ENCODE results near the gene CBFA2T2. TPM values are rescaled to one million over a fixed set of nuclear protein-coding genes. Genes with fewer than 3 reads are reported as not detected.
A peak's percentile ranks its signal among the peaks of the same experiment; 100 is the strongest.
"Not testable (repeated sequence)": the region's sequence is repeated elsewhere in the genome, so short reads cannot be mapped to it uniquely, and the experiment has no call there.

The CBFA2T2 gene
- total RNA-seq, 1 donor from 2014 or later = 9.1 TPM

DNA sequence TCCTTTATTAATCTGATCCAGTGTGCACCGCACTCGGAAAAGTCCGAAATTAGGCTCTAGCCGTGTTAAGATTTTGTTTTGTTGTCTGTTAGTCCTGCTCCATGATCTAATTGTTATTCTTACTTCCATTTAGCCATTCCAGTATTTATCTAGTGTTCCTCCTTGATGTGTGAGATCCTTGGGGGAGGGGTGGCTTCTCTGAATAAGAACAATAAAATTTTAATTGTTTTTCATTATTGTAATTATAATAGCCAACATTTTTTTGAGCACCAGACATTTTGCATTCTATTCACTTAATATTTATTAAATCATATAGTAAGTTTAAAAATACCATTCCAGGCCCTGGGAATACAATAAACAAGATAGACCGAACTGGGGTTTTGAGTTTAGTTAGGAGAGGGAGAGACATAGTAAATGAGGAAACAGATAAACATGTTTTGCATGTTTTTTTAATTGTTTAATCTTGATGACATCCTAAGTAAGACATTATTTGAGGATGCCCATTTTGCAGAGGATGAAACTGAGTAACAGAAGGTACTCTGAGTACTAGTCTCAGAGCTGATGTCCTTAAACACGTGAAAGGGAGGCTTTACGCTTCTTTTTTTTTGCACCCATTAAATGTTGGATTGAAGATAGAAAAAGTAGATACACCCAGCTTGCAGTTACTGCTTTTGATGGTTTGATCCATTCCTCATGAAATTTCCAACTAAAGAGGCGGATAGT is 1.2 kb downstream of the CBFA2T2 start:
- no peak for ATAC-seq (ENCODE audit: poor library complexity)
- no peak for DNase-seq
- intact Hi-C loops (cut with DNase I) = no loop called here

DNA sequence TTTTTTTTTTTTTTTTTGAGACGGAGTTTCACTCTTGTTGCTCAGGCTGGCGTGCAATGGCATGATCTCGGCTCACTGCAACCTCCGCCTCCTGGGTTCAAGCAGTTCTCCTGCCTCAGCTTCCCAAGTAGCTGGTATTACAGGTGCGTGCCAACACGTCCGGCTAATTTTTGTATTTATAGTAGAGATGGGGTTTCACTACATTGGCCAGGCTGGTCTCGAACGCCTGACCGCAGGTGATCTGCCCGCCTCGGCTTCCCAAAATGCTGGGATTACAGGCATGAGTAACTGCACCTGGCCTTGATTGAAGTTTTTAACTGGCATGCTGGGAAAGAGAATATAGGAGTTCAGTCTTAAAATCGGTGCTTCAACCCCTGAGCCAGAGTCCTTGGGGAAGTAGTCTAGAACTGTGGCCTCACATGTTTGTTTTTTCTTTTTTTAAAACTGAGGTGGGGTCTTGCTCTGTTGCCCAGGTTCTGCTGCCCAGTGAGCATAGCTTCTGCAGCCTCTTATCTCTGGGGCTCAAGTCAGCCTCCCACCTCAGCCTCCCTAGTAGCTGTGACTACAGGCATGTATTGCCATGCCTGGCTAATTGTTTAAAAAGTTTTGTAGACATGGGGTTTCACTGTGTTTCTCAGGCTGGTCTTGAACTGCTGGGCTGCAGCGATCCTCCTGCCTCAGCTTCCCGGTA is 3.3 kb downstream of the CBFA2T2 start:
- no peak for ATAC-seq (ENCODE audit: poor library complexity)
- no peak for DNase-seq
- intact Hi-C loops (cut with DNase I) = no loop called here

DNA sequence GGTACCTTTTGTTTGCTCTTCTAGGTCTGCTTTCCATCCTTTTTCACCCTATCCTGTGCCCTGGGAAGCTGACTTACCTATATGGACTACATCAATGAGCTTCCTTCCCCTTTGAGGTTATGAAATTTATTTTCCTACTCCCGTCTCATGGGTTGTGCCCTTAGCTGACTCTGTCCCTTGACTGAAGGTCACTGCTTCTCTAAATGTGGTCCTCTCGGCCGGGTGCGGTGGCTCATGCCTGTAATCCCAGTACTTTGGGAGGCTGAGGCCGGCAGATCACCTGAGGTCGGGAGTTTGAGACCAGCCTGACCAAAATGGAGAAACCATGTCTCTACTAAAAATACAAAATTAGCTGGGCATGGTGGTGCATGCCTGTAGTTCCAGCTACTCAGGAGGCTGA is 6.9 kb downstream of the CBFA2T2 start:
- ATAC-seq (ENCODE audit: poor library complexity); DNase-seq; intact Hi-C loops (cut with DNase I): not testable (repeated sequence)

DNA sequence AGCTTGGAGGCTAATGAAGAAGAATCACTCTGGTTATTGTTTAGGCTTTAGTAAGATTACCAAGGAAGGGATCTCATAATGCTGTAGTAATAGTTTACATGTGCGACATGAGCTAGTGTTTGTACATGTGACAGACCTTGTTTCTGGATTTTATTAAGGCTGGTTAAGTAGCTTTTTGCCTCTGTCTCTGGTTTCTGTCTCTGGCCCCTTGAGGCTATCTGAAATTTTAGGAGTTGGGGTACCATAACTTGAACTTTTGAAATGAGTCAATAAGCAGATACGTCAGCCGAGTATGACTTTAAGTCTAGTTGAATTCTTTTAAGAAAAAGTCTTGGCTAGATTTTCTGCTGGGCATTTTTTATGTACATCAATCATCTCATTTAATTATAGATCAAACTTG is 9.5 kb downstream of the CBFA2T2 start:
- intact Hi-C loops (cut with DNase I) = no loop called here
- ATAC-seq (ENCODE audit: poor library complexity) (no peak), DNase-seq (no peak)

DNA sequence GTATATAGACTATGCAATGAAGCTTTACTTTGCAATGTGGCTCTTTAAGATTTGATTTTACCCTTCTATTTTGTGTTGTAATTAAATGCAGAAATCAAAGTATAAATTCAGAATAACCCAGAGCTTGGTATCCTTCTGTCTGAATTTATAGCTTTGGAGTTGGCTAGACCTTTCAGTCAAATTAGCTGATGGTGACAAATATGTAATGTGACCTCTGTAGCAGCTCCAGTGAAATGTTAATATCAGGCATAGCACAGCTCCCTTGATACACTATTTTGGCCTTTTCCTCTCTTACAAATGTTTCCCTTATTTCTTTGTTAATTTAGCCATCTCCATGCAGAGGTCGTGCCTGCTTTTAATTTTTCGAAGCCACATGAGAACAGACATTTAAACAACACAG is 11.1 kb downstream of the CBFA2T2 start:
- ATAC-seq (ENCODE audit: poor library complexity) = peak; percentile 46
- intact Hi-C loops (cut with DNase I) = no loop called here
- no peak for DNase-seq

DNA sequence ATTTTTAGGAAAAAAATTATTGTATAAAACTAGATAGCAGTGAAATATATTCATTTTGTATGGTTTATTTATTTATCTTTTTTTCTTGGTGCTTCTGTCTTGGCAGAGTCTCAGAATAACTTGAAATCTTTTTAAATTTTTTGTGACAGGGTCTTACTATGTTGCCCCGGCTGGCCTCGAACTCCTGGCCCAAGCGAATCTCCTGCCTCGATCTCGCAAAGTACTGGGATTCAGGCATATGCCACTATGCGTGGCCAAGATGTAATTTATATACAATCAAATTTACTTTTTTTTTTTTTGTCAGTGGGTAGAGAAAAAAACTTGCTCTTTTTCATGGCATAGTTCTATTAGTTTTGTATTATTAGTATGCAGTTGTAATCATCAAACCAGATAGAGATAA is 13.7 kb downstream of the CBFA2T2 start:
- no peak for ATAC-seq (ENCODE audit: poor library complexity)
- DNase-seq = no peak
- intact Hi-C loops (cut with DNase I) = no loop called here

DNA sequence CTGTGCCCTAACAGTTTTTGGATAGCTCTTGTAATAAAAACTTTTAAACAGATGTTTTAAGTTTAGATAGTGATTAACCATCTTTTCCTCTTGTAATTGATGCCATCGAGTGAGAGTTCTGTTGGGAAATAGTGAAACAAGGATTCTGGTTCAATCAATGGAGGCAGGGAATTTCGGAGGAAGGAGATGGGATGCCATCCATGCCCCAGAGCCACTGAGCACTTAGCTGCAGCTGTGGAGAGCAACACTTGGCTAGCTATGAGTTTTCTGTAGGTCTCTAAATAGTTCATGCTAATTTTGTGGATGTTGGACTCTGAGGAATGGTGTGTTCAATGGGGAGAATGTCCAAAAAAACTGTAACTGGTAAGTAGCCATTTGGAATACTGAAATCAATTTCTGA is 16.7 kb downstream of the CBFA2T2 start:
- intact Hi-C loops (cut with DNase I) = no loop called here
- ATAC-seq (ENCODE audit: poor library complexity) (peak; percentile 36), DNase-seq (no peak)

DNA sequence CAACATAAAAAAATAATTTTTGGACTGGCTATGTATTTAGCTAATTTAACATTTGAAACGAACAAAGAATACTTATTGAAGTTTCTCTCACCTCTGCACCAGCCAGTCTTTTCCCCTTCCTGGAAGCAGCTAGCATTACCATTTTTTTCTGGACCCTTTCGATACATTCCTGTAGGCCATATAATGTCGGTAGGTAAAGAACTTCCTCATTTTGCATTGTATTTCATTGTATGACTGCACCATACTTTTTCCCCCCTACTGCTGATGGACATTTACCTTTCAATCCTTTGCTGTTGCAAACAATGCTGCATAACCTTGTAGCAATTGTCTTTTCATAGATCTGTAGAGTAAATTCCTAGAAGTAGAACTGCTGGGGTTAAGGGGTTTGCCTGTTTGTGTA is 17.6 kb downstream of the CBFA2T2 start:
- ATAC-seq (ENCODE audit: poor library complexity) (no peak), DNase-seq (no peak)
- intact Hi-C loops (cut with DNase I) = no loop called here

DNA sequence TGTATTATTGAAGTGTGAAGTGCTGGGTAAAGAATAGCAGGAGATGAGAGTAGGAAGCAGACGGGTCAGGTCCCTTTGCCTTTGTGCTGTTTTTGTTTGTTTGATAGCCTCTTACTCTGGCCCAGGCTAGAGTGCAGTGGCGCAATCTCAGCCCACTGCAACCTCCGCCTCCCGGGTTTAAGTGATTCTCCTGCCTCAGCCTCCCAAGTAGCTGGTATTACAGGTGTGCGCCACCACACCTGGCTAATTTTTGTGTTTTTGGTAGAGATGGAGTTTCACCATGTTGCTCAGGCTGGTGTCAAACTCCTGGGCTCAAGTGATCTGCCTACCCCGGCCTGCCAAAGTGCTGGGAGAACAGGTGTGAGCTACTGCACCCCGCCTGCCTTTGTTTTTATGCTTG is 18.1 kb downstream of the CBFA2T2 start:
- ATAC-seq (ENCODE audit: poor library complexity); intact Hi-C loops (cut with DNase I): not testable (repeated sequence)

DNA sequence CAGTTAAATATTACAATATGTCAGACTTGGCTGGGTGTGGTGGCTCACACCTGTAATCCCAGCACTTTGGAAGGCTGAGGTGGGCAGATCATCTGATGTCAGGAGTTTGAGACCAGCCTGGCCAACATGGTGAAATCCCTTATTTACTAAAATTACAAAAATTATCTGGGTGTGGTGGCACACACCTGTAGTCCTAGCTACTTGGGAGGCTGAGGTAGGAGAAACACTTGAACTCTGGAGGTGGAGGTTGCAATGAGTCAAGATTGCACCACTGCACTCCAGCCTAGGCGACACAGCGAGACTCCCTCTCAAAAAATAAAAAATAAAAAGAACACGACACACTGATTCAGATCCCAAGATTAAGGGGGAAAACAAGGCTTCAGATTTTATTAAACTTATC is 19.2 kb downstream of the CBFA2T2 start:
- DNase-seq; intact Hi-C loops (cut with DNase I); ATAC-seq (ENCODE audit: poor library complexity): not testable (repeated sequence)

More for the DNA sequence above, 18.1 kb downstream of the CBFA2T2 start:
- DNase-seq = not testable (repeated sequence)

DNA sequence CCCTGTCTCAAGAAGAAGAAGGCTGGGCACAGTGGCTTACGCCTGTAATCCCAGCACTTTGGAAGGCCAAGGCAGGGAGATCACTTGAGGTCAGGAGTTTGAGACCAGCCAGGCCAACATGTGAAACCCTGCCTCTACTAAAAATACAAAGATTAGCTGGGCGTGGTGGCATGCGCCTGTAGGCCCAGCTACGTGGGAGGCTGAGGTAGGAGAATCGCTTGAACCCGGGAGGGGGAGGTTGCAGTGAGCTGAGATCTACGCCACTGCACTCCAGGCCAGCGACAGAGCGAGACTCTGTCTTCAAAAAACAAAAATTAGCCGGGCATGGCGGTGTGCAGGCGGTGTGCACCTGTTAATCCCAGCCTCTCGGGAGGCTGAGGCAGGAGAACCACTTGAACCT is 22.0 kb downstream of the CBFA2T2 start:
- ATAC-seq (ENCODE audit: poor library complexity); intact Hi-C loops (cut with DNase I); DNase-seq: not testable (repeated sequence)

DNA sequence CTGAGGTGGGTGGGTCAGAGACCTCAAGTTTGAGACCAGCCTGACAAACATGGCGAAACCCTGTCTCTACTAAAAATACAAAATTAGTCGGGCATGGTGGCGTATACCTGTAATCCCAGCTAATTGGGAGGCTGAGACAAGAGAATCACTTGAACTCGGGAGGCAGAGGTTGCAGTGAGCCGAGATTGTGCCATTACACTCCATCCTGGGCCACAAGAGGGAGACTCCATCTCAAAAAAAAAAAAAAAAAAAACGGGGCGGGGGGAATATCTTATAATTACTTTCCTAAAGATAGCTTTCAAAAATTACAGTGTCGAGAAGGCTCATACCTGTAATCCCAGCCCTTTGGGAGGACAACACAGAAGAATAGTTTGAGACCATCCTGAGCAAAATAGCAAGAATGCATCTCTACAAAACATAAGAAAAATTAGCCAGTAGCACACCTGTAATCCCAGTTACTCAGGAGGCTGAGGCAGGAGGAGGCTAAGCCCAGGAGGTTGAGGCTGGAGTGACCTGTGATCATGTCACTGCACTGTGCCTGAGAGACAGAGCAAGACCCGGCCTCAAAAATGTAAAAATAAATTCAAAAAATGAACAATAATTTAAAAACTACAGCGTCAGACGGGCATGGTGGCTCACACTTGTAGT is 25.8 kb downstream of the CBFA2T2 start:
- ATAC-seq (ENCODE audit: poor library complexity) (no peak), DNase-seq (no peak)
- intact Hi-C loops (cut with DNase I) = no loop called here

DNA sequence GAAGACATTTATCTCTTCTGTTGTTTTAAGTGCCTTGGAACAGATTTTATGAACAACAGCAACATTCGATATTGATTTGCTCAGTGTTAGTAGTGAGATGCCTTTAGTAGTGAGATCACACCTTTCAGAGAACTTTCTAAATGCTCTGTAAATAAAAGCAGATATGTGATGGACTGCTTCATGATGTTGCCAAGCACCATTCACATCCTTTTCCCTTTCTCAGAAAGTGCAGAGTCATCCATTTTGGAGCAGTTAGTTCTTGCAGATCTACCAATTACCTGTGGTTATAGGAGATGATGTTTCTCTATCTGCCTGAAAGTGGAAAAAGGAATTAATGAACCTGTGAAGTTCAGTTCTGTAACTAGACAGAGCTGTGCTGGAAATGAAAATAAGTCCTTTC is 27.0 kb downstream of the CBFA2T2 start:
- intact Hi-C loops (cut with DNase I) = no loop called here
- ATAC-seq (ENCODE audit: poor library complexity) (no peak), DNase-seq (no peak)

DNA sequence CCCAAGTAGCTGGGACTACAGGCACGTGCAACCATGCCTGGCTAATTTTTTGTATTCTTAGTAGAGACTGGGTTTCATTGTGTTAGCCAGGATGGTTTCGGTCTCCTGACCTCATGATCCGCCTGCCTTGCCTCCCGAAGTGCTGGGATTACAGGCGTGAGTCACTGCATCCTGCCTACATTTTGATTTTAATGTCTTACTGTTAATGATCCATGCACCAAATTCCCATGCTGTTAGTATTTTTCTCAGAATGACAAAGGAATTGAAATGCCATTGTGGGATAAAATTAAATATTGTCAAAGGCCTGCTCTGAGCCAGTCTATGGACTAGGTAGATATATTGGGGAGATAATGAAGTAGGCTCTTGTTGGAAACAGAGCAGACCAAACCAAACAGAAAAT is 28.2 kb downstream of the CBFA2T2 start:
- intact Hi-C loops (cut with DNase I) = no loop called here
- no peak for ATAC-seq (ENCODE audit: poor library complexity)
- no peak for DNase-seq

DNA sequence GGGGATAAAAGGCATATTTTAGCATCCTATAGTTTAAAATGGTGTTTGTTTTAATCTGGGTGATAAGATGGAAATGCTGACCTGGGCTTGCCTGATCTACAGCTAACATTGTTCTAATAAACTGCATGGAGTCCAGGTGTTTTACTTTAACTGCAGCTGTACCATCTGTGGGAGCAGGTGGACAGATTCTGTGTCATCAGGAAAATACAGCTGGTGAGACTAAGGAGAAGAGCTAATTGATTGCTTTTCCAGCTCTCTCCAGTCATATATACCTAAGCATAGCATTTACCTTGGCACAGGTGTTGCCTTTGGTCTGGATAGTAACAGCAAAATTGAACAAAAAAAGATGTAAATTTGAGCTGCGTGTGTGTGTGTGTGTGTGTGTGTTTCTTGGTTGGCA is 31.6 kb downstream of the CBFA2T2 start:
- no peak for DNase-seq
- no peak for ATAC-seq (ENCODE audit: poor library complexity)
- intact Hi-C loops (cut with DNase I) = no loop called here

DNA sequence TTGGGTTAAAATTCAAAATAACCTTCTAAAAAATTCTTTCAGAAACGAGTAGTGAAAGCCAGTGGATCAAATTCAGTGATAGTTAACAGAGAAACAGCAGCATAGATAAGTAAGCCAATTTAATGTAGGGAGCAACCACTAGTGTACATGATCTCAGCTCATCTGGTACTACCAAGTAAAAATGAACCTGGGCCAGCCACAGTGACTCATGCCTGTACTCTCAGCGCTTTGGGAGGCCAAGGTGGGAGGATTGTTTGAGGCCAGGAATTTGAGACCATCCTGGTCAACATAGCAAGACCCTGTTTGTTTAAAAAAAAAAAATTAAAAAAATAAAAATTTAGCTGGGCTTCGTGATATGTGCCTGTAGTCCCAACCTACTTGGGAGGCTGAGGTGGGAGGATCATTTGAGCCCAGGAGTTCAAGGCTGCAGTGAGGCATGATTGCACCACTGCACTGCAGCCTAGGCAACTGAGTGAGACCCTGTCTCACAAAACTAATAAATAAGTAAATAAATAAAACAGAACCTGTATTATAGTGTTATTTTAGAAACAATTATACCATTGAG is 32.4 kb downstream of the CBFA2T2 start:
- intact Hi-C loops (cut with DNase I) = no loop called here
- no peak for ATAC-seq (ENCODE audit: poor library complexity)
- DNase-seq = no peak

DNA sequence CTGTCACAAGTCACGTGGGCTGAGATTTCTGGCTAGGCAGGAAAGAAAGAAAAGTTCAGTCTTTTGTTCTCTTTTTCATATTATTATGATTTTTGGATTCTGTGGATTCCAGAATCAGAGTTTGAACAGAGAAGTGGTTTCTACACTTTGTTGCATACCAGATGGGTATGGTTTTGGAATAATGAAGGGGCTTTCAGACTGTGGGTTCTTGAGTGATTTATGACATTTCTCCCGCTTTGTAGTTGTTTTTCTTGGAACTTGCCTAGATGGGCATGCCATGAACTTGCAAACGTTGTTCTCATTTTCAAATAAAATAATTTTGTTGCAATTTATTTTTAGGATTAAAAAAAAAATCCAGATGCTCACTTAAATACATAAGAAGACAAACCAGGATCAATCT is 34.4 kb downstream of the CBFA2T2 start:
- intact Hi-C loops (cut with DNase I) = no loop called here
- no peak for DNase-seq
- ATAC-seq (ENCODE audit: poor library complexity) = no peak

DNA sequence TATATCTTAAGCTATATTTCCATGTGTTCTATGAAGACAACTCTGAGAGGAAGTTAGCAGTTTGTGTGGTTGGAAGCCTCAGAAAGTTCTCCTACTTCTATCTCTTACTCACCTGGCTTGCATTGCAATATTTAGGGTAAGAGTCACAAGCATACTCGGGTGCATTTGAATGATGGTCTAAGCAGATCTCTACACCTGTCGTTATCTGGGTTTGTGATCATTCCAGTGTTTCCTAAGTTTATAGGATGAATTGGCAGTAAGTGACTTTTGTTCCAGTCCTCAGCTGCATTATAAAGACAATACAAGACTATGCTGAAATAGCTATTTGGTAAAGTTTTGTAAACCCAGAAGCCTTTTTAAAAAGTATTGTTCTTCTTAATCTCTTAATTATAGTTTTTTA is 36.9 kb downstream of the CBFA2T2 start:
- ATAC-seq (ENCODE audit: poor library complexity) = no peak
- no peak for DNase-seq
- intact Hi-C loops (cut with DNase I) = no loop called here

DNA sequence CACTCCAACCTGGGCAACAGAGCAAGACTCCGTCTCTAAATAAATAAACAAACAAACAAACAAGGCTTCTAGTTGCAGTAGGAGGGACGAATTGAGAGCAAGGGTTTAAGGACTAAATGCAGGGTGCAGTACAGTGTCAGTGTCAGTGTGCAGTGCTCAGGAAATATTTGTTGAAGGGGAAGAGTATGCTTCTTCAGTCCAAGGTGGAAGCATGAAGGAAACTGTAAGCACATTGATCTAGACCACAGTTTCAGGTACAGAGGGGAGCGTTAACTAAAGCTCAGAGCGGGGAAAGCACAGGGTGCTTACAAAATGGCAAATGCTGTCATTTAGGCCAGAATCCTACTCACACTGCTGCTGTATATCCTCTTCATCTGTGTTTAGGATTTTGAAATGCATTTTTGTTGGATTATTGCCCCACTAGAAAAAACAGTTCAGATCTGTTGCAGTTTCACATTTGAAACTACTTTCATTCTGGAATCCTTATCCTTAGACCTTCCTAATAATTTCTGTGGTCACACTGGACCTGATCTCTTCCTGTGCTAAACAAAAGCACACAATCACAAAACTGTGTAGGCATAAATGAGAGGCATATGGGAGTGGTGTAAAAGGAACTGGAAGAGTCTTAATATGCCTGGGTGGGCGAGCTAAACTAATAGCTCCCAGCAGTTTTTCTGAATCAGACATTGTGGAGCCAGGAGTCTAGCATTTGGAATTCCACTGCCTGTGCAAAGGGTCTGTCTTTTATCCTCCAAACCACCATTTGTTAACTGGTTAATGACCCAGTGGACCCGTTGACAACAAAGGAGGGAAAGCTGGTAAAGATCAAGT is 41.4 kb downstream of the CBFA2T2 start:
- intact Hi-C loops (cut with DNase I) = no loop called here
- no peak for ATAC-seq (ENCODE audit: poor library complexity)
- no peak for DNase-seq

Measured in Right ventricle myocardium superior (tissue), 1 donor.